Measurements from ENCODE around the gene TAF1C.

Gene TAF1C

GRCh38 chr16:84153660-84154214 lies 33.1 kb downstream of the TAF1C start:
- no peak for DNase-seq

GRCh38 chr16:84150926-84151325 lies 35.9 kb downstream of the TAF1C start:
- DNase-seq = no peak

GRCh38 chr16:84144859-84145639 lies 41.8 kb downstream of the TAF1C start, which contains the start of the genes DNAAF1 and HSDL1:
Gene DNAAF1 (plus strand): TSS chr16:84145308. CDS start chr16:84145441, 133 bp downstream.
Gene HSDL1 (minus strand): TSS chr16:84145177. CDS start chr16:84131321, 13,856 bp downstream.
- DNase-seq = peak; percentile 73 to 85

- DNase-seq = peak in 1 of 2 donors; percentile 13
Measured at GRCh38 chr16:84144209-84144858, 42.5 kb downstream of the TAF1C start.

- DNase-seq = no peak
Measured at GRCh38 chr16:84143784-84144199, 43.1 kb downstream of the TAF1C start.

GRCh38 chr16:84143081-84143480 lies 43.8 kb downstream of the TAF1C start:
- DNase-seq = no peak

- DNase-seq = no peak
Measured at GRCh38 chr16:84141143-84141670, 45.6 kb downstream of the TAF1C start.

- no peak for DNase-seq
Measured at GRCh38 chr16:84139628-84140258, 47.1 kb downstream of the TAF1C start.

GRCh38 chr16:84138824-84139627 lies 47.8 kb downstream of the TAF1C start:
- DNase-seq = no peak

- no peak for DNase-seq
Measured at GRCh38 chr16:84138500-84138823, 48.4 kb downstream of the TAF1C start.

- DNase-seq = no peak
Measured at GRCh38 chr16:84137769-84138357, 49.0 kb downstream of the TAF1C start.

GRCh38 chr16:84137287-84137686 lies 49.6 kb downstream of the TAF1C start:
- DNase-seq = no peak

- DNase-seq = no peak
Measured at GRCh38 chr16:84136331-84137125, 50.3 kb downstream of the TAF1C start.

GRCh38 chr16:84132527-84133285 lies 54.2 kb downstream of the TAF1C start:
- no peak for DNase-seq

- DNase-seq = no peak
Measured at GRCh38 chr16:84131117-84131516, 55.7 kb downstream of the TAF1C start.

Data from hippocampal formation (tissue), 2 donors.